ENCODE measurements around the gene CA10.

CA10 gene

GRCh38 chr17:51933647-51934046, 224.9 kb downstream of the CA10 start:
- no peak overlapping the region for H3K4me3 ChIP-seq (ENCODE audit: low read length)
- H4K20me1 ChIP-seq (ENCODE audit: control insufficient read depth, insufficient read depth, low read depth, low read length), result no peaks in the 10 kb centered on the region
- H3K9me3 ChIP-seq (ENCODE audit: control insufficient read depth, insufficient read depth, low read length), result no peaks in the 10 kb centered on the region
- TF ChIP-seq, protein P1, sequence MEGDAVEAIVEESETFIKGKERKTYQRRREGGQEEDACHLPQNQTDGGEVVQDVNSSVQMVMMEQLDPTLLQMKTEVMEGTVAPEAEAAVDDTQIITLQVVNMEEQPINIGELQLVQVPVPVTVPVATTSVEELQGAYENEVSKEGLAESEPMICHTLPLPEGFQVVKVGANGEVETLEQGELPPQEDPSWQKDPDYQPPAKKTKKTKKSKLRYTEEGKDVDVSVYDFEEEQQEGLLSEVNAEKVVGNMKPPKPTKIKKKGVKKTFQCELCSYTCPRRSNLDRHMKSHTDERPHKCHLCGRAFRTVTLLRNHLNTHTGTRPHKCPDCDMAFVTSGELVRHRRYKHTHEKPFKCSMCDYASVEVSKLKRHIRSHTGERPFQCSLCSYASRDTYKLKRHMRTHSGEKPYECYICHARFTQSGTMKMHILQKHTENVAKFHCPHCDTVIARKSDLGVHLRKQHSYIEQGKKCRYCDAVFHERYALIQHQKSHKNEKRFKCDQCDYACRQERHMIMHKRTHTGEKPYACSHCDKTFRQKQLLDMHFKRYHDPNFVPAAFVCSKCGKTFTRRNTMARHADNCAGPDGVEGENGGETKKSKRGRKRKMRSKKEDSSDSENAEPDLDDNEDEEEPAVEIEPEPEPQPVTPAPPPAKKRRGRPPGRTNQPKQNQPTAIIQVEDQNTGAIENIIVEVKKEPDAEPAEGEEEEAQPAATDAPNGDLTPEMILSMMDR (IDR thresholded peaks at IDR 0.05; ENCODE audit: low read depth, low read length, poor library complexity, severe bottlenecking), result no peak
- TF ChIP-seq EZH2phosphoT487 (IDR thresholded peaks at IDR 0.05; ENCODE audit: borderline replicate concordance, low read length), result no peak
- no peaks in the 10 kb centered on the region for H3K9me2 ChIP-seq (replicated peaks; ENCODE audit: control insufficient read depth, low read length)
- H3K36me3 ChIP-seq (ENCODE audit: control insufficient read depth, low read length), result no peaks in the 10 kb centered on the region
- H3K4me1 ChIP-seq (ENCODE audit: control insufficient read depth, low read length), result no peaks in the 10 kb centered on the region
- H3K27me3 ChIP-seq (ENCODE audit: control insufficient read depth, low read length), result no peaks in the 10 kb centered on the region
- H3K27ac ChIP-seq (ENCODE audit: low read depth, low read length), result no peak overlapping the region
- no peaks in the 10 kb centered on the region for H3K79me2 ChIP-seq (ENCODE audit: control insufficient read depth, low read length)
- H3F3A ChIP-seq (ENCODE audit: control insufficient read depth, insufficient read depth), result no peaks in the 10 kb centered on the region
- H3K4me2 ChIP-seq (ENCODE audit: low read length), result no peak overlapping the region

DNA sequence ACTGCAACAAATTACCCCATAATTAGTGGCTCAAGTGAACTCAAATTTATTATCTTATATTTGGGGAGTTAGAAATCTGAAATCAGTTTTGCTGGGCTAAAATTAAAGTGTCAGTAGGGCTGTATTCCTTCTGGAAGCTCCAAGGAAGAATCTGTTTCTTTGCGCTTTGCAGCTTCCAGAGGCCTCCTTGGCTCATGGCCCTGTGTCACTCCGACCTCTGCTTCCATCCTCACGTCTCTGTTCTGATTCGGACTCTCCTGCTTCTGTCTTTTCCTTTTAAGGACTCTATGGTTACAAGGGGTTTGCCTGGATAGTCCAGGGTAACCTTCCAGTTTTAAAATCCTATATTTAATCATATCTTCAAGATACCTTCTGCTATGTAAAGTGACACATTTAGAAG, 232.1 kb downstream of the CA10 start:
- H3F3A ChIP-seq (ENCODE audit: control insufficient read depth, insufficient read depth), result no peaks in the 10 kb centered on the region
- no peaks in the 10 kb centered on the region for H3K9me2 ChIP-seq (replicated peaks; ENCODE audit: control insufficient read depth, low read length)
- no peak overlapping the region for H3K4me2 ChIP-seq (ENCODE audit: low read length)
- H3K36me3 ChIP-seq (ENCODE audit: control insufficient read depth, low read length), result no peaks in the 10 kb centered on the region
- no peaks in the 10 kb centered on the region for H3K27me3 ChIP-seq (ENCODE audit: control insufficient read depth, low read length)
- H3K4me3 ChIP-seq (ENCODE audit: low read length), result no peak overlapping the region
- no peaks in the 10 kb centered on the region for H3K4me1 ChIP-seq (ENCODE audit: control insufficient read depth, low read length)
- TF ChIP-seq, protein P1 (IDR thresholded peaks at IDR 0.05; ENCODE audit: low read depth, low read length, poor library complexity, severe bottlenecking), result no peak
- no peak for TF ChIP-seq EZH2phosphoT487 (IDR thresholded peaks at IDR 0.05; ENCODE audit: borderline replicate concordance, low read length)
- H3K79me2 ChIP-seq (ENCODE audit: control insufficient read depth, low read length), result no peaks in the 10 kb centered on the region
- no peaks in the 10 kb centered on the region for H4K20me1 ChIP-seq (ENCODE audit: control insufficient read depth, insufficient read depth, low read depth, low read length)
- H3K9me3 ChIP-seq (ENCODE audit: control insufficient read depth, insufficient read depth, low read length), result no peaks in the 10 kb centered on the region
- H3K27ac ChIP-seq (ENCODE audit: low read depth, low read length), result no peak overlapping the region

DNA sequence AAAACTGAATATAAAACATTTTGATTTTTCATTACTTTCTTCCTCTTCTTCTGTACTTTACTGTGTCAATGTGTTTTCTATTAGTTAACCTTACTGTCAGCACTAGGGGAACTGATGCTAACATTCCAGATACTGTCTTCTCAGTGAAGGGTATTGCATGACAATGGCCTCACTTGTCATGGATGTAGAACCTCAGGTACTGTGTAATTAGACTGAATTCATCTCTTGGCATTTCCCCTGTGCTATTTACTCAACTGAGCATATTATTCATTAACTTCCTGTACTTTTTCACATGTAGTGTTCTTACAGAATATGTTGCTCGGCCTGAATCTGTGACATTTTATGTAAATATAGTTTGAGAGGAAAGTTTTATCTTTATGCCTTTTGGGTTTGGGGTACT, 237.0 kb downstream of the CA10 start:
- Histone ChIP-seq H4K20me1 (ENCODE audit: control insufficient read depth, insufficient read depth, low read depth, low read length) (no peaks in the 10 kb centered on the region), H3K36me3 (ENCODE audit: control insufficient read depth, low read length) (no peaks in the 10 kb centered on the region), H3K9me3 (ENCODE audit: control insufficient read depth, insufficient read depth, low read length) (no peaks in the 10 kb centered on the region), H3F3A (ENCODE audit: control insufficient read depth, insufficient read depth) (no peaks in the 10 kb centered on the region), H3K4me1 (ENCODE audit: control insufficient read depth, low read length) (no peaks in the 10 kb centered on the region), H3K9me2 (replicated peaks; ENCODE audit: control insufficient read depth, low read length) (no peaks in the 10 kb centered on the region), H3K27me3 (ENCODE audit: control insufficient read depth, low read length) (no peaks in the 10 kb centered on the region), H3K4me3 (ENCODE audit: low read length) (no peak overlapping the region), H3K79me2 (ENCODE audit: control insufficient read depth, low read length) (no peaks in the 10 kb centered on the region), H3K27ac (ENCODE audit: low read depth, low read length) (no peak overlapping the region), H3K4me2 (ENCODE audit: low read length) (no peak overlapping the region)
- TF ChIP-seq EZH2phosphoT487 (IDR thresholded peaks at IDR 0.05; ENCODE audit: borderline replicate concordance, low read length), result no peak
- TF ChIP-seq, protein P1 (IDR thresholded peaks at IDR 0.05; ENCODE audit: low read depth, low read length, poor library complexity, severe bottlenecking), result no peak

GRCh38 chr17:51914577-51914976, 243.9 kb downstream of the CA10 start:
- no peaks in the 10 kb centered on the region for H3K27me3 ChIP-seq (ENCODE audit: control insufficient read depth, low read length)
- H3K36me3 ChIP-seq (ENCODE audit: control insufficient read depth, low read length), result no peaks in the 10 kb centered on the region
- no peak for TF ChIP-seq EZH2phosphoT487 (IDR thresholded peaks at IDR 0.05; ENCODE audit: borderline replicate concordance, low read length)
- TF ChIP-seq, protein P1 (IDR thresholded peaks at IDR 0.05; ENCODE audit: low read depth, low read length, poor library complexity, severe bottlenecking), result no peak
- H3K4me1 ChIP-seq (ENCODE audit: control insufficient read depth, low read length), result no peaks in the 10 kb centered on the region
- no peak overlapping the region for H3K4me2 ChIP-seq (ENCODE audit: low read length)
- no peaks in the 10 kb centered on the region for H4K20me1 ChIP-seq (ENCODE audit: control insufficient read depth, insufficient read depth, low read depth, low read length)
- H3K9me2 ChIP-seq (replicated peaks; ENCODE audit: control insufficient read depth, low read length), result no peaks in the 10 kb centered on the region
- H3K27ac ChIP-seq (ENCODE audit: low read depth, low read length), result no peak overlapping the region
- H3K79me2 ChIP-seq (ENCODE audit: control insufficient read depth, low read length), result no peaks in the 10 kb centered on the region
- no peaks in the 10 kb centered on the region; the same call in 1 of the 2 replicates for H3K9me3 ChIP-seq (ENCODE audit: control insufficient read depth, insufficient read depth, low read length)
- no peak overlapping the region for H3K4me3 ChIP-seq (ENCODE audit: low read length)
- no peaks in the 10 kb centered on the region for H3F3A ChIP-seq (ENCODE audit: control insufficient read depth, insufficient read depth)

Data from DOHH2 (cell line).